ENCODE measurements around the gene PDGFA. TPM values are rescaled to one million over a fixed set of nuclear protein-coding genes. Genes with fewer than 3 reads are reported as not detected.

The PDGFA gene
- total RNA-seq, 1 donor from 2014 or later, result 12.9 TPM

GRCh38 chr7:462173-463103 lies 57.2 kb downstream of the PDGFA start:
- Mint-ChIP-seq H3K9me3 (peaks cover 4% of the 10 kb centered on the region), H3K4me3 (no peak overlapping the region), H3K27ac (no peak overlapping the region), H3K4me1 (no peaks in the 10 kb centered on the region), H3K27me3 (no peaks in the 10 kb centered on the region), H3K36me3 (ENCODE audit: low read depth) (no peaks in the 10 kb centered on the region)
- intact Hi-C loops (cut with micrococcal nuclease), result no loop called here
- no peak for DNase-seq

DNA sequence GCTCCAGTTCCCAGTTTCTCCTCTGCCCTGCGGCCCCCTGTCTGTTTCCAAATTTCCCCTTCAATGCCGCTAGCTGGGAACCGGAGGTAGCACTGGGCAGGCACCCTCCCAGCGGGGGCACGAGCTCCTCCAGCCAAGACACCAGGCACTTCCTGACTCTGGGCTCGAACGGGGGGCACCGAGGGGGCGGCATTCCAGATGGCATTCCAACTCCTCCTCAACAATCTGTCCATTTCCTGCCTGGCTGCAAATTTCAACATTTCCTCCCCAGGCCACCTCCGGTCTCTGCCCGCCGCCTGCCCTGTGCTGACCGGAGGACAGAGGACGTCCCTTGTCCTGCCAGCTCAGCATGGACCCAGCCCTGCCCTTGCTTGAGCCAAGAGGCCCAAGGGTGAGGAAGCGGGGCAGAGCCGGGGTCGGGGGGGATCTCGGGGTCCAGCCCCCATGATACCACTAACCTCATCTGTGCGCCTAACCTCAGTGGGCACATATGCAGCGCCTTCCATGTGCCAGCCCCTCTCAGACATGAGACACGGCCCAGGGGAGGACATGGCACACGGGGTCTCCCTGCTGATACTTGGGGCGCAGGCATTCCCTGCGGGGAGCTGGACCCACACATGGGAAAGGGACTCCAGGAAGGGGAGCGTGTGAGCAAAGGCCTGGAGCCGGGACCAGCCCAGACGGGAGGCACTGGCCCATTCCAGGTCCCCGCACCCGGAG lies 58.0 kb downstream of the PDGFA start:
- Mint-ChIP-seq H3K9me3 (no peaks in the 10 kb centered on the region), H3K36me3 (ENCODE audit: low read depth) (no peaks in the 10 kb centered on the region), H3K4me3 (no peak overlapping the region), H3K27ac (no peak overlapping the region), H3K4me1 (no peaks in the 10 kb centered on the region), H3K27me3 (no peaks in the 10 kb centered on the region)
- no peak for DNase-seq
- intact Hi-C loops (cut with micrococcal nuclease), result no loop called here

GRCh38 chr7:461117-461452 lies 58.6 kb downstream of the PDGFA start:
- no peak overlapping the region for H3K4me3 Mint-ChIP-seq
- H3K27me3 Mint-ChIP-seq, result no peaks in the 10 kb centered on the region
- no peak for DNase-seq
- intact Hi-C loops (cut with micrococcal nuclease), result no loop called here
- no peaks in the 10 kb centered on the region for H3K9me3 Mint-ChIP-seq
- no peaks in the 10 kb centered on the region for H3K36me3 Mint-ChIP-seq (ENCODE audit: low read depth)
- no peaks in the 10 kb centered on the region for H3K4me1 Mint-ChIP-seq
- no peak overlapping the region for H3K27ac Mint-ChIP-seq

- intact Hi-C loops (cut with micrococcal nuclease), result no loop called here
Observed at GRCh38 chr7:460374-461116, 59.1 kb downstream of the PDGFA start.

GRCh38 chr7:459584-460373 lies 59.9 kb downstream of the PDGFA start:
- intact Hi-C loops (cut with micrococcal nuclease), result no loop called here
- no peak overlapping the region for H3K27ac Mint-ChIP-seq
- H3K9me3 Mint-ChIP-seq, result no peaks in the 10 kb centered on the region
- no peaks in the 10 kb centered on the region for H3K4me1 Mint-ChIP-seq
- H3K36me3 Mint-ChIP-seq (ENCODE audit: low read depth), result no peaks in the 10 kb centered on the region
- no peak for DNase-seq
- H3K27me3 Mint-ChIP-seq, result no peaks in the 10 kb centered on the region
- H3K4me3 Mint-ChIP-seq, result no peak overlapping the region

More at GRCh38 chr7:460374-461116, 59.1 kb downstream of the PDGFA start:
- DNase-seq, result no peak
- Mint-ChIP-seq H3K36me3 (ENCODE audit: low read depth) (no peaks in the 10 kb centered on the region), H3K27me3 (no peaks in the 10 kb centered on the region), H3K27ac (no peak overlapping the region), H3K4me1 (no peaks in the 10 kb centered on the region), H3K4me3 (no peak overlapping the region), H3K9me3 (no peaks in the 10 kb centered on the region)

DNA sequence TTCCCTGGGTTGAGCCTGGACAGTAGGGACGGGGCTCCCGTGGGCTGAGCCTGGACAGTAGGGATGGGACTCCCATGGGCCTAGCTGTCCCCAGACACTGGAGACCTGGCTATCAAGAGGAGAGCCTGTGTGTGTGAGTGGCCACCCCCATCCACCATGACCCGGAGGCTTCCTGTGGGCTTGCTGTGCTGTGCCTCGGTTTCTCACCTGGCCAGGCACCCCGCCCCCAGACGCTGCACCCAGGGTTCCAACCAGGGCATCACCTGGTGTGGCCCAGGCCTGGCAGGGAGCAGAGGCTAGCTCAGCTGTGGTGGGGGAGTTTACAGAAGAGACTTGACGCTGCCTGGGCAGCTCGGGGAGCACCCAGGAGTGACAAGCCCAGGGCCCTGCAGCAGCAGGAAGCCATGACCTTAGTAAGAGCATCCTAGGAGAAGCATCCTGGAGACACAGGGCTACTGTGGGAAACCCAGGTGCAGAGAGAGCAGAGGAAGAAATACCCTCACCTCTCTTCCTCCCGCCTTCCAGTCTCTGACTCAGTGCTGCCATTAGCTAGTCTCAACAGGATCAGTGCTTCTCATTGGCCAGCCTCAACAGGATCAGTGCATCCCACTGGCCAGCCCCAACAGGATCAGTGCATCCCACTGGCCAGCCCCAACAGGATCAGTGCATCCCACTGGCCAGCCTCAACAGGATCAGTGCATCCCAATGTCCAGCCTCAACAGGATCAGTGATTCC lies 61.0 kb downstream of the PDGFA start:
- intact Hi-C loops (cut with micrococcal nuclease), result no loop called here
- H3K36me3 Mint-ChIP-seq (ENCODE audit: low read depth), result no peaks in the 10 kb centered on the region
- H3K9me3 Mint-ChIP-seq, result no peaks in the 10 kb centered on the region

GRCh38 chr7:457814-458510 lies 61.7 kb downstream of the PDGFA start:
- Mint-ChIP-seq H3K36me3 (ENCODE audit: low read depth) (no peaks in the 10 kb centered on the region), H3K27ac (no peak overlapping the region), H3K27me3 (no peaks in the 10 kb centered on the region), H3K4me1 (no peaks in the 10 kb centered on the region), H3K9me3 (no peaks in the 10 kb centered on the region), H3K4me3 (no peak overlapping the region)
- intact Hi-C loops (cut with micrococcal nuclease), result no loop called here
- DNase-seq, result no peak

More for the DNA sequence above, 61.0 kb downstream of the PDGFA start:
- DNase-seq, result no peak
- Mint-ChIP-seq H3K27me3 (no peaks in the 10 kb centered on the region), H3K27ac (no peak overlapping the region), H3K4me1 (no peaks in the 10 kb centered on the region), H3K4me3 (no peak overlapping the region)

GRCh38 chr7:455110-455928 lies 64.3 kb downstream of the PDGFA start:
- intact Hi-C loops (cut with micrococcal nuclease), result no loop called here
- DNase-seq, result no peak
- Mint-ChIP-seq H3K36me3 (ENCODE audit: low read depth) (no peaks in the 10 kb centered on the region), H3K27ac (no peak overlapping the region), H3K4me3 (no peak overlapping the region), H3K4me1 (peaks cover 5% of the 10 kb centered on the region), H3K27me3 (peaks cover 11% of the 10 kb centered on the region), H3K9me3 (no peaks in the 10 kb centered on the region)

- Mint-ChIP-seq H3K27me3 (peaks cover 11% of the 10 kb centered on the region), H3K4me1 (peaks cover 5% of the 10 kb centered on the region), H3K4me3 (no peak overlapping the region), H3K36me3 (ENCODE audit: low read depth) (no peaks in the 10 kb centered on the region), H3K27ac (no peak overlapping the region), H3K9me3 (no peaks in the 10 kb centered on the region)
- DNase-seq, result no peak
- intact Hi-C loops (cut with micrococcal nuclease), result no loop called here
Observed at GRCh38 chr7:454356-455109, 65.1 kb downstream of the PDGFA start.

DNA sequence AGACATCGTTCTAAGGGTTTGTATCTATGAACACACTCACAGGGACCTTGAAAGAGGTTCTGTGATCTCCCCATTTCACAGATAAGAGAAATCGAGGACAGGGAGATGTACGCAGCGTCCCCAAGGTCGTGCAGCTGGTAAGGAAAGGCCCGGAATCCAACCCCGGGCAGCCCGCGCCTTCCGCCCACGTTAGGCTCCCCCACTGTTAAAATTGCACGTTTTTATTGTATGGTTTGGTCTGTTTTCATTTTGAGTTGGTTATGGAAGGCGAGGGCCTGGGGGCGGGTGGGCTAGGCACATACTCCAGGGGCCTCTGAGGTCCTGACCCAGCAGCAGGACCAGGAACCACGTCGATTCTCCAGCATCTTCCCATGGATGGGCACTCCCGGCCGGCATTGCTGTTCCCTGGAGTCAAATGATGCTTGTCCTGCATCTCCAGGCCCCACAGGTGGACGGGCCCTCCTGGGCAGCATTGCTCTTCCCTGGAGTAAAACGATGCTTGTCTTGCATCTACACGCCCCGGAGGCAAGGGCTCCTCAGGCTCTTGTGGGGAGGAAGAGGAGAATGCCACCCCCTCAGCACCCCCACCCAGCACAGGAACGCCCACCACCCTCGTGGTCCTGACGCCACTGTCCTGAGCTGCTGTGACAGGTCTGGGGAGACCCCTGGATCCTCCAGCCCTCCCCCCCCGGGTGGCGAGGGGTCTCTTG lies 65.9 kb downstream of the PDGFA start:
- intact Hi-C loops (cut with micrococcal nuclease), result no loop called here
- H3K27me3 Mint-ChIP-seq, result peaks cover 13% of the 10 kb centered on the region
- peaks cover 5% of the 10 kb centered on the region for H3K4me1 Mint-ChIP-seq
- no peak for DNase-seq
- H3K36me3 Mint-ChIP-seq (ENCODE audit: low read depth), result no peaks in the 10 kb centered on the region
- H3K9me3 Mint-ChIP-seq, result no peaks in the 10 kb centered on the region
- H3K27ac Mint-ChIP-seq, result no peak overlapping the region
- H3K4me3 Mint-ChIP-seq, result no peak overlapping the region
